Activated naive CD8-positive, alpha-beta T cell treated with anti-CD3 and anti-CD28 coated beads, Interleukin-2, amount 50 U/mL, for 24 hours (primary cell): ENCODE results near the gene ACBD4.
A peak's percentile ranks its signal among the peaks of the same experiment; 100 is the strongest.

Experiments
- ATAC-seq: fragments of 150-1000 bp; cut with Tn5 transposase; one replicate; pipeline ENCODE4 v1.10.0; 2021
- DNase-seq: peaks from one replicate; pipeline ENCODE4 v3.0.0; 2021
- H3K27ac Mint-ChIP-seq: one replicate; pipeline ENCODE4 v1.8.0; 2021; ENCODE audit warnings: mild to moderate bottlenecking, mixed read lengths
- H3K27me3 Mint-ChIP-seq: one replicate; pipeline ENCODE4 v1.8.0; 2021; ENCODE audit warnings: mixed read lengths
- H3K36me3 Mint-ChIP-seq: one replicate; pipeline ENCODE4 v1.8.0; 2021; ENCODE audit warnings: low read depth, mixed read lengths
- H3K4me1 Mint-ChIP-seq: one replicate; pipeline ENCODE4 v1.8.0; 2021; ENCODE audit warnings: mixed read lengths
- H3K4me3 Mint-ChIP-seq: one replicate; pipeline ENCODE4 v1.8.0; 2021; ENCODE audit warnings: mild to moderate bottlenecking, moderate library complexity, mixed read lengths
- H3K9me3 Mint-ChIP-seq: one replicate; pipeline ENCODE4 v1.8.0; 2021; ENCODE audit warnings: mixed read lengths

The ACBD4 gene

DNA sequence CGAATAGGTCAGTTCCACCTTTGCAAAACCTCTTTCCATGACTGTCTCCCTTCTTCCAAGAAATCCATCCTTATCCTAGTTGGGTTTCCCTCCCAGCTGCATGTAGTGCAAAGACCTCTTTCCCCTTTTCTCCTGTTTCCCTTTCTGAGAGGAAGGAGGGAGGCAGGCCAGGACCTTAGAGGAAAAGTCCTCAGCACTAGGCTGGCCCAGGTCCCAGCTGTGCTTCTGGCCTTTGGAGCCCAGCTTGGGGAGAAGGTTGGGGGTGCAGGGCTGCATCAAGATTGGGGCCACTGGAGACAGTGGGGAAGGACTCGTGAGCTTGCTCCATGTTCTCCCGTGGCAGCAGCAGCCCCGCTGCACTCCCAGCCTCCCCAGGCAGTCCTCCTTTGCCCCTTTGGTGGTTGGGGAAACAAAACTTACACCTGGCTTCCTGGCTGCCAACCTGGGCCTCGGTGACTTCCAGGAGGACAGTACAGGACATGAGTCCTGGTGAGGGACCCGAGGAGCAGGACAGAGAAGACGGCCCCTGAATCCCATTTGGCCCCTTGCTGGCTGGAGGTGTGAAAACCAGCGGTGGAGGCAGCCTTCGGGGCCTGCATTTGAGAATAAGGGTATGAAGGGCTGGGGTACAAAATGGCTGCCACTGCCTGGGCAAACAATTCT lies 26.7 kb downstream of the ACBD4 start:
- ATAC-seq (no peak), DNase-seq (no peak)
- Mint-ChIP-seq H3K36me3 (peaks cover 20% of the 10 kb centered on the region), H3K9me3 (no peaks in the 10 kb centered on the region), H3K4me3 (peak overlapping the region; percentile 96), H3K27ac (peak overlapping the region; percentile 96), H3K27me3 (no peaks in the 10 kb centered on the region), H3K4me1 (peaks cover 40% of the 10 kb centered on the region)

DNA sequence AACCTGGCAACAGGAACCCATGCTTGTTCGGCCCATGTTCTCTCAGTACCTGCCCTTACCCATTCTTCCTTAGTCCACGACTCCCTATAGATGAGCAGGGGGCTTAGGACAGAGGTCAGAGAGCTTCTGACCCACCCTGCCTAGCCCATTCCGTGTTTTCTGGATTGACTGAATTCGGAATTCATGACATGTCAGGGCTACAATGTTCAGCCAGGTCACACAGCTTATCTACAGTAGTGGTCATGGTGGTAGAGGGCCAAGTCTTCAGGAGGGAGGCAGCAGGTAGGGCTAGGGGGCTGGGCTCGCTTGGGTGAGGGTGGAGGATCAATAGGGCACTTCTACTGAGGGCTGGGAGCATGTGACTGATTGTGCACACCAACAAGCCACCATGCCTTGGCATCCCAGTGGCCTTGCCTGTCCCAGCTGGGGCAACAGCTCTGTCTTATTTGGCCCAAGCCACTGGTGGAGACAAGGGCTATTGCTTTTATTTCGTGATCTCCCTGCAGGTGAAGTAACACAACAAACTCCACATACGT lies 29.3 kb downstream of the ACBD4 start:
- Mint-ChIP-seq H3K27ac (no peak overlapping the region), H3K4me1 (peaks cover 23% of the 10 kb centered on the region), H3K9me3 (no peaks in the 10 kb centered on the region), H3K27me3 (no peaks in the 10 kb centered on the region), H3K36me3 (peaks cover 9% of the 10 kb centered on the region), H3K4me3 (no peak overlapping the region)
- ATAC-seq (no peak), DNase-seq (no peak)

DNA sequence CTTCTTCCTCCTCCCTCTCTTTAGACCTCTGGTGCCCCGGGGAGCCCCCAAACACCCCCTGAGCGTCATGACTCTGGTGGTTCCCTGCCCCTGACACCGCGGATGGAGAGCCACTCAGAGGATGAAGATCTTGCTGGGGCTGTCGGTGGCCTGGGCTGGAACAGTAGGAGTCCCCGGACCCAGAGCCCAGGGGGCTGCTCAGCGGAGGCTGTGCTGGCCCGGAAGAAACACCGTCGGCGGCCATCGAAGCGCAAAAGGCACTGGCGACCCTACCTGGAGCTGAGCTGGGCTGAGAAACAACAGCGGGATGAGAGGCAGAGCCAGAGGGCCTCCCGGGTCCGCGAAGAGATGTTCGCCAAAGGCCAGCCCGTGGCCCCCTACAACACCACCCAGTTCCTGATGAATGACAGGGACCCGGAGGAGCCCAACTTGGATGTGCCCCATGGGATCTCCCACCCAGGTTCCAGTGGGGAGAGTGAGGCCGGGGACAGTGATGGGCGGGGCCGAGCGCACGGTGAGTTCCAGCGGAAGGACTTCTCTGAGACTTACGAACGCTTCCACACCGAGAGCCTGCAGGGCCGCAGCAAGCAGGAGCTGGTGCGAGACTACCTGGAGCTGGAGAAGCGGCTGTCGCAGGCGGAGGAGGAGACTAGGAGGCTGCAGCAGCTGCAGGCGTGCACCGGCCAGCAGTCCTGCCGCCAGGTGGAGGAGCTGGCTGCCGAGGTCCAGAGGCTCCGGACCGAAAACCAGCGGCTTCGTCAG lies 33.7 kb downstream of the ACBD4 start:
- Mint-ChIP-seq H3K4me3 (no peak overlapping the region), H3K4me1 (peaks cover 35% of the 10 kb centered on the region), H3K36me3 (peaks cover 1% of the 10 kb centered on the region), H3K9me3 (no peaks in the 10 kb centered on the region), H3K27me3 (no peaks in the 10 kb centered on the region), H3K27ac (no peak overlapping the region)
- DNase-seq = no peak
- ATAC-seq = no peak

DNA sequence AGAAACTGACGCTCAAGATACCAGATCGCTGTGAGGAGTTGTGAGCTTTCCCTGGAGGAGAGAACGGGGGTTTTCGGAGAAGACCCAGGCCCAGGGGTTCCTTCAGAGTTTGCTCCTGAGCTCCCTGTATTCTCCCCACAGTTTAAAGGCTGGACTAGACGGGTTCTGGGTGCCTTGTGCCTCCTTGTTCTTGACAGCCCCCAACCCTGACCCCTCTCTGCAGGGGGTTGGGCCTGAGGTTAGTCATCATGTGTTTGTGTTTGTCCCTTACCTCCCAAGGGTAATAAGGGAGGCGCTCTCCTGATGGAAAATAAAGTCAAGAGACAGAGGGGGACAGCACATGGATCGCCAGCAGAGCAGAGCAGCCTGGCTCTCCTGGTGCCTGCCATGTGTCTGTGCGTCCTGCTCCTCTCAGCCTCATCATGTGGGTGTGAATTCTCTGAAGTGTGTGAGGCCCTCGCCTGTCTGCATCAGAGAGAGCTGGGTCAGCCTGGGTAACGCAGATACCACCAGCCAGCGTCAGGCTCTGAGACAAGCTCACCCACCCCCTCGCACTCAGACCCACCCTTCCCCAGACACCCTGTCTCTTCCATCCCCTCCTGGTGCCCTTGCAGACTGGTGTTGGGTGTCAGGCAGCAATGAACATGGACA lies 34.9 kb downstream of the ACBD4 start:
- Mint-ChIP-seq H3K36me3 (peaks cover 1% of the 10 kb centered on the region), H3K4me1 (peaks cover 29% of the 10 kb centered on the region), H3K27me3 (no peaks in the 10 kb centered on the region), H3K9me3 (no peaks in the 10 kb centered on the region), H3K27ac (peak overlapping the region; percentile 65), H3K4me3 (no peak overlapping the region)
- peak; percentile 12 for DNase-seq
- peak; percentile 9 for ATAC-seq

DNA sequence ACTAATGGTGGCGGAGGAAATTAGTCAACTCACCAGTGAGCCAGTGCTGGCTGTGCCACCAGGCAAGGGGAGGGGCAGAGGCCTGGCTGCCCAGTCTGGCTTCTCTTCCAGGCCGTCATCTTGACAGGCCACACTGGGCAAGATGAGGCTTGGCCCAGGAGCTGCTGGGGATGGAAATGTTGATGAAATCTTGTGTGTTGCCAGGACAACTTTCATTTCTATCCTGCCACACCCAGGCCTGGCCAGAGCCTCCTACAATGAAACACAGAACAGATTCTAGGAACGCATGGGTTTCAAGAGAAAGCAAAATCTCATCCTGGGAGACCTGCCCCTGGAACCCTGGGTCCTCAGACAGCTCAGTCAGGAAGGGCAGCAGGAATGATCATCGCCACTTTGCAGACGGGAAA lies 35.4 kb downstream of the ACBD4 start:
- DNase-seq (no peak), ATAC-seq (peak; percentile 22)
- no peaks in the 10 kb centered on the region for H3K9me3 Mint-ChIP-seq
- peaks cover 29% of the 10 kb centered on the region for H3K4me1 Mint-ChIP-seq
- H3K27me3 Mint-ChIP-seq = no peaks in the 10 kb centered on the region
- peaks cover 1% of the 10 kb centered on the region for H3K36me3 Mint-ChIP-seq
- H3K4me3 Mint-ChIP-seq = no peak overlapping the region
- H3K27ac Mint-ChIP-seq = peak overlapping the region; percentile 65

DNA sequence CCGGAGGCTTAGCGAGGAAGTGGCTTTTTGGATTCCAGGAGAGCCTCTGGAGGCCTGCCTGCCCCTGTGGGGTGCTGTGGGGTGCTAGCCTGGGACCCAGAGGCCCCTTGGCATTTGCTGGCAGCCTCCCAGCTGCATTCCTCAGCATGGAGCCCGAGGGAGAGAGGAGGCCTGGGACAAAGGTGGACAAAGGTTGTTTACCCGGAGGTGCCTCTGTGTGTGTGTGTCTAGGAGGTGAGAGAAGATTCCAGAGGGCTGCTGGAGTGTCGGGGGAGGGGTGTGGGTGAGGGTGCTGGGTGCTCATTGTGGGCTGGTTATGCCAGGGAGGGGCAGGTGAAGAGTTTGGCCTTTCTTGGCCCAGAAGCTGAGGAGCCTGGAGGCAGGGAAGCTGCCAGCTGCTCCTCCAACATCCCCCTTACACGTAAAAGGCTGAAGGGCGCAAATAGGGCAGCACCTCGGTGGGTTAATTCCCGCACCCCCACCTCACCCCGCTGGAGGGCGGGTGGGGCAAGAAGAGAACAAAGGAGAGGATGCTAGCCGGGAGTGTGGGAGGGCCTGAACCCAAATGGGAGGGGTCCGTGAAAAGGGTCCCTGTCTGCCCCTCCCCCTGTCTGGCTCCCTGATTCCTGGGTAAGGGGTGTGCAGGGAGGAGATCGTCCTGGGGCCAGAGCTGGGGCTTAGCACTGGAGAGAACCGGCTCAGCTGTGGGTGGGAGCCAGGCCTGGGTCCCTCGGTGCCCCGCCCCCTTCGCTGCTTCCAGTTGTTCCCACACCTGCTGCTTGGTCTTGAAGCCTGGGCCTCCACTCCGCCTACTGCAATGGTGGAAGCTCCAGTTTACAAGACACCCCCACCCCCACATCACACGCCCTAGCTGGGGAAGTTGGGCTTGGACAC lies 36.1 kb downstream of the ACBD4 start:
- H3K9me3 Mint-ChIP-seq = no peaks in the 10 kb centered on the region
- peaks cover 29% of the 10 kb centered on the region for H3K4me1 Mint-ChIP-seq
- no peak overlapping the region for H3K4me3 Mint-ChIP-seq
- H3K27ac Mint-ChIP-seq = peak overlapping the region; percentile 91
- ATAC-seq (no peak), DNase-seq (no peak)
- H3K27me3 Mint-ChIP-seq = no peaks in the 10 kb centered on the region
- no peaks in the 10 kb centered on the region for H3K36me3 Mint-ChIP-seq

DNA sequence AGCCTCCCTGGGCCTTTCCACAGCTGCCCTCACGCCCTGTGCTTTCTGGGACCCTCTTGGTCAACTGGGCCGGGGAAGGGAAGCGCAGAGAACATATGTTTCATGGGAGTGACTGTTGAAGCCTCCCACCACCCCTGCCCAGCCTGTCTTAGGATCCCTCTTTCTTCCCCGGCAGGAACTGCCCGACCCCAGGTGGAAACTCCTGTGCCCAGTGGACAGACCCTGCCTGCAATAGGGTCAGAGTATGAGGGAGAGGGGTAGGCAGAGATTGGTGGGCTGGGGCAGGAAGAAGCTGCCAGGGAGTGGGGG lies 36.7 kb downstream of the ACBD4 start:
- Mint-ChIP-seq H3K27ac (peak overlapping the region; percentile 91), H3K27me3 (no peaks in the 10 kb centered on the region), H3K36me3 (no peaks in the 10 kb centered on the region), H3K9me3 (no peaks in the 10 kb centered on the region), H3K4me3 (no peak overlapping the region), H3K4me1 (peaks cover 29% of the 10 kb centered on the region)
- ATAC-seq (no peak), DNase-seq (no peak)

DNA sequence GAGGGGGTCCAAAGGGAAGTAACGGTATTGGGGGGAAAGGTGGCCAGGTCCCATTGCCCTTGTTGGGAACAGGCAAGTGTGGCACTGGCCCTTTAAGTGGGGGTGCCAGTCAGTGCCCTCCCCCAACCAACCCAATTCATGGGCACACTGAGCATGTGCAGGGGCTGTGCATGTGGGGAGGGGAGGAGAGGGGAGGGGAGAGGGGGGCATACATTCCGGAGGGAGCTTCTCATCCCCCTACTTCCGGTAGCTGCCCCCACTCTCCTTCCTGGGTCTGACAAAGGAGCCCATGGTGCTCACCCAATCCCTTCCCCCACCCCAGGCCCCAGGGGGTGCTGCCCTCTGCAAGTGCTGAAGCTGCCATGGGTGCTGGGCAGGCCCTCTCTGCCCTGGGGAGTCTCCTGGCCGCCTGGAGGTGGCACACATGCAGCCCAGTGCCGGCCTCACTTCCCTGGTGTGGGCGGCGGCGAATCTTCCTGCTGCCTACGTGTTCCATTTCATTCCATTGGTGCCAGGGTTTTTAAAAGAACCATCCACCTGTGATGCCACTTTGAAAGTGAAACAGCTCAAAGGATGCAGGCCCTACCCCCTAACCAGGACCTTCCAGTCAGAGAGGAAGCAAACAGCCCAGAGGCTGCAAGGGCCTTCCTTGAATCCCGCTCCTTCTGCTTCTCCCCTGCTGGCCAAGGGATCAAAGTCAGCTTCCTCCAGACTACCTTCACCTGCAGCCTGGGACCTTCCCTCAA lies 37.2 kb downstream of the ACBD4 start:
- H3K36me3 Mint-ChIP-seq = no peaks in the 10 kb centered on the region
- ATAC-seq (peak; percentile 72), DNase-seq (peak; percentile 65)

DNA sequence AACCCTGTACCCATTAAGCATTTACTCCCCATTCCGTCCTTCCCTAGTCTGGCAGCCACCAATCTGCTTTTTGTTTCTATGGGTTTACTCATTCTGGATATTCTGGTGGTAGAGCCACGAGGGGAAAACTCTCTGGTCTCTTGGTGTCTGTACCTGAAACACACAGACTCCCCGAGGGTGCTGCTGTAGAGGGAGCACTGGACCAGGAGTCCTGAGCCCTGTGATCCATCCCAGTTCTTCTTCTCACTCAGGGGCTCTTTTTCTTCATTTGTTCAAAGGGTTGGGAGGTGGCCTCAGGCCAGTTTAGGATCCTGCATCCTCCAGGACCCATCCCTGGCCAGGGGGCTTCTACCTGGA lies 40.2 kb downstream of the ACBD4 start:
- DNase-seq = no peak
- Mint-ChIP-seq H3K4me3 (no peak overlapping the region), H3K27ac (no peak overlapping the region), H3K4me1 (peaks cover 20% of the 10 kb centered on the region), H3K36me3 (no peaks in the 10 kb centered on the region), H3K9me3 (no peaks in the 10 kb centered on the region), H3K27me3 (no peaks in the 10 kb centered on the region)
- no peak for ATAC-seq

More for the DNA sequence above, 37.2 kb downstream of the ACBD4 start:
- Mint-ChIP-seq H3K27ac (peak overlapping the region; percentile 91), H3K4me3 (peak overlapping the region; percentile 68), H3K27me3 (no peaks in the 10 kb centered on the region), H3K4me1 (peaks cover 29% of the 10 kb centered on the region), H3K9me3 (no peaks in the 10 kb centered on the region)

DNA sequence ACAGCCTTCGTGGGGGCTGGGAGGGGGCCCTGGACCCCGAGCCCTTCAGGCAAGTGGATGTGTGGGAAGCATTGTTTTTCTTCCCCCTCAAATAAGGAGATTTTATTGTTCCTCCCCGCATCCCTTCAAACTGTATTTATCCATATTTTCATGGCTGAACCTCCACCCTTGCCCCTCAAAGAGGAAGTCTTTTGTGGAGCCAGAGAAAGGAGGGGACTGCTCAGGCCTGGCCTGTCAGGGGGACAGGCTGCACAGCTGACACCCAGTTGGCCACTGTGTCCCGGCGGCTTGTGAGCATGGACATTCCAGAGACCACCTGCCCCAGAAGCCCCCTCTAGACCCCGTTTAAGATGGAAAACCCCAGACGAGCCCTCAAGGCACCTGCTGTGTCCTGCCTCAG lies 42.1 kb downstream of the ACBD4 start:
- H3K27me3 Mint-ChIP-seq = no peaks in the 10 kb centered on the region
- ATAC-seq (no peak), DNase-seq (no peak)
- peaks cover 6% of the 10 kb centered on the region for H3K4me1 Mint-ChIP-seq
- H3K9me3 Mint-ChIP-seq = no peaks in the 10 kb centered on the region
- H3K36me3 Mint-ChIP-seq = no peaks in the 10 kb centered on the region
- no peak overlapping the region for H3K27ac Mint-ChIP-seq
- H3K4me3 Mint-ChIP-seq = no peak overlapping the region

DNA sequence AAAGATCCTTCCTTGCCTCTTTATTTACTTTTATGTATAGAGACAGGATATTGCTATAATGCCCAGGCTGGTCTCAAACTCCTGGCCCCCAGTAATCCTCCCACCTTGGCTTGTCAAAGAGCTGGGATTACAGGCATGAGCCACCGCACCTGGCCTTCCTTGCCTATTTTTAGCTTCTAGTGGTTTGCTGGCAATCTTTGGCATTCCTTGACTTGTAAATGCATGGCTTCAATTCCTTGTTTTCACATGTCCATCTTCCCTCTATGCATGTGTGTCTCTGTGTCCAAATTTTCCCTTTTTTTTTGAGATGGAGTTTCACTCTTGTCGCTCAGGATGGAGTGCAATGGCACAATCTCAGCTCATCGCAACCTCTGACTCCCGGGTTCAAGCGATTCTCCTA lies 48.7 kb downstream of the ACBD4 start:
- no peaks in the 10 kb centered on the region for H3K27me3 Mint-ChIP-seq
- no peak for DNase-seq
- H3K4me1 Mint-ChIP-seq = no peaks in the 10 kb centered on the region
- no peak overlapping the region for H3K27ac Mint-ChIP-seq
- no peaks in the 10 kb centered on the region for H3K9me3 Mint-ChIP-seq
- H3K4me3 Mint-ChIP-seq = no peak overlapping the region
- ATAC-seq = no peak
- no peaks in the 10 kb centered on the region for H3K36me3 Mint-ChIP-seq

DNA sequence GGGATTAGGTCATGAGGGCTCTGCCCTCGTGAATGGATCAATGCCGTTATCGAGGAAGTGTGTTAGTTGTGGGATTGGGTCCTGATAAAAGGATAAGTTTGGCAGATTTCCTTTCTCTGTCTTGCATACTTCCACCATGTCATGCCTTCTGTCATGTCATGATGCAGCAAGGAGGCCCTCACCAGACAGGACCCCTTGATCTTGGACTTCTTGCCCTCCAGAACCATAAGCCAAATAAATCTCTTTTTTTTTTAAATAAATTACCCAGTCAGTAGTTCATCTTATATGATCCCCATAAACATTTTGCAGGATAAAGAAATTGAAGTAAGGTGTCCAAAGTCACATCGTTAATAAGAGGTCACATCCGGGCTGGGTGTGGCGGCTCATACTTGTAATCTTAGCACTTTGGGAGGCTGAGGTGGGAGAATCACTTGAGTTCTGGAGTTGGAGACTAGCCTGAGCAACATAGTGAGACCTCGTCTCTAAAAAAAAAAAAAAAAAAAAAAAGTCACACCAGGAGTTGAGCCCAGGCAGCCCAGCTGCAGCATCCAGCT lies 51.4 kb downstream of the ACBD4 start:
- no peaks in the 10 kb centered on the region for H3K9me3 Mint-ChIP-seq
- no peaks in the 10 kb centered on the region for H3K36me3 Mint-ChIP-seq
- no peak overlapping the region for H3K4me3 Mint-ChIP-seq
- no peaks in the 10 kb centered on the region for H3K27me3 Mint-ChIP-seq
- no peak overlapping the region for H3K27ac Mint-ChIP-seq
- DNase-seq (no peak), ATAC-seq (no peak)
- H3K4me1 Mint-ChIP-seq = no peaks in the 10 kb centered on the region

DNA sequence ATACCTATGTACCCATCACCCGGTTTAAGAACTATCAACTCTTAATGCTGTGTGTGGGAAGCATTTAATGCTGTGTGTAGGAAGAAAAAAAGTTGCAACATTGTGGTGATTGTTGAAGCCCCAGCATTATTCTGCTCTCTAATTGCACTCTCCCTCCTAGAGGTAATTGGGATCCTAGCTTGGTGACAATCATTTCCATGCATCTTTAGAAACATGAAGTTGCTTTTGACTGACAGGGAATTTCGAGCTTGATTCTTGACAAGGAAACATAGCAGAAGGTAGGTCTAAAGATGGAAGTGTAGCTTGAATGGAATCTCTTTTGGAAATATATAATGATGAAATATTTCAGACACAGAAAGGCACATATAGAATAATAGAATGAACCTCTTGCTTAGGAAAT lies 53.5 kb downstream of the ACBD4 start:
- no peaks in the 10 kb centered on the region for H3K36me3 Mint-ChIP-seq
- H3K27ac Mint-ChIP-seq = no peak overlapping the region
- DNase-seq (no peak), ATAC-seq (no peak)
- H3K4me1 Mint-ChIP-seq = no peaks in the 10 kb centered on the region
- H3K9me3 Mint-ChIP-seq = no peaks in the 10 kb centered on the region
- H3K27me3 Mint-ChIP-seq = no peaks in the 10 kb centered on the region
- no peak overlapping the region for H3K4me3 Mint-ChIP-seq
